ENCODE results near the gene GAB2.

The GAB2 gene

DNA sequence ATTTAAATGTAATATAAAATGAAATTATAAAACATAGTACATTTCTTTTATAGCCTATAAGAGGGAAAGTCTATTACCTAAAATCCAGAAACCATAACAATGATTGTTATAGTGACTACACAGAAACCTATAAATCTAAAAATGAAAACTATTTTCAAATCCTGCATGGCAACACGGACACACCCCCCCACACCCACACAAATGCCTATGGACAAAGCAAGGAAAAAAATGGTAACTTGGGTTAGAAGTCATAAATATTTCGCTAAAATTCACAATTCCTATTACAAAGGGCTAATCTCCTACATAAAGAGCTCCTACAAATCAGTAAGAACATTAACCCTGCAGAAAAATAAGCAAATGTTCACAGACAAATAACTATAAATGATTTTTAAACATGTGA, 56.4 kb downstream of the GAB2 start:
- TF ChIP-seq, protein P1, sequence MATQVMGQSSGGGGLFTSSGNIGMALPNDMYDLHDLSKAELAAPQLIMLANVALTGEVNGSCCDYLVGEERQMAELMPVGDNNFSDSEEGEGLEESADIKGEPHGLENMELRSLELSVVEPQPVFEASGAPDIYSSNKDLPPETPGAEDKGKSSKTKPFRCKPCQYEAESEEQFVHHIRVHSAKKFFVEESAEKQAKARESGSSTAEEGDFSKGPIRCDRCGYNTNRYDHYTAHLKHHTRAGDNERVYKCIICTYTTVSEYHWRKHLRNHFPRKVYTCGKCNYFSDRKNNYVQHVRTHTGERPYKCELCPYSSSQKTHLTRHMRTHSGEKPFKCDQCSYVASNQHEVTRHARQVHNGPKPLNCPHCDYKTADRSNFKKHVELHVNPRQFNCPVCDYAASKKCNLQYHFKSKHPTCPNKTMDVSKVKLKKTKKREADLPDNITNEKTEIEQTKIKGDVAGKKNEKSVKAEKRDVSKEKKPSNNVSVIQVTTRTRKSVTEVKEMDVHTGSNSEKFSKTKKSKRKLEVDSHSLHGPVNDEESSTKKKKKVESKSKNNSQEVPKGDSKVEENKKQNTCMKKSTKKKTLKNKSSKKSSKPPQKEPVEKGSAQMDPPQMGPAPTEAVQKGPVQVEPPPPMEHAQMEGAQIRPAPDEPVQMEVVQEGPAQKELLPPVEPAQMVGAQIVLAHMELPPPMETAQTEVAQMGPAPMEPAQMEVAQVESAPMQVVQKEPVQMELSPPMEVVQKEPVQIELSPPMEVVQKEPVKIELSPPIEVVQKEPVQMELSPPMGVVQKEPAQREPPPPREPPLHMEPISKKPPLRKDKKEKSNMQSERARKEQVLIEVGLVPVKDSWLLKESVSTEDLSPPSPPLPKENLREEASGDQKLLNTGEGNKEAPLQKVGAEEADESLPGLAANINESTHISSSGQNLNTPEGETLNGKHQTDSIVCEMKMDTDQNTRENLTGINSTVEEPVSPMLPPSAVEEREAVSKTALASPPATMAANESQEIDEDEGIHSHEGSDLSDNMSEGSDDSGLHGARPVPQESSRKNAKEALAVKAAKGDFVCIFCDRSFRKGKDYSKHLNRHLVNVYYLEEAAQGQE (IDR thresholded peaks at IDR 0.05; ENCODE audit: insufficient read depth in 1 of 2, low read depth in 2 of 2, low read length in 2 of 2): no peak
- TF ChIP-seq POLR2AphosphoS5 (IDR thresholded peaks at IDR 0.05; ENCODE audit: low read depth, low read length): no peak
- TF ChIP-seq TAF1 (IDR thresholded peaks at IDR 0.05; ENCODE audit: borderline replicate concordance, insufficient read depth, low read length): no peak
- TF ChIP-seq SIN3A (IDR thresholded peaks at IDR 0.05; ENCODE audit: borderline replicate concordance, insufficient read depth, low read length): no peak
- TF ChIP-seq FOXP2 (optimal IDR thresholded peaks at IDR 0.05; ENCODE audit: borderline replicate concordance, extremely low read depth, extremely low read length, insufficient read depth): no peak

DNA sequence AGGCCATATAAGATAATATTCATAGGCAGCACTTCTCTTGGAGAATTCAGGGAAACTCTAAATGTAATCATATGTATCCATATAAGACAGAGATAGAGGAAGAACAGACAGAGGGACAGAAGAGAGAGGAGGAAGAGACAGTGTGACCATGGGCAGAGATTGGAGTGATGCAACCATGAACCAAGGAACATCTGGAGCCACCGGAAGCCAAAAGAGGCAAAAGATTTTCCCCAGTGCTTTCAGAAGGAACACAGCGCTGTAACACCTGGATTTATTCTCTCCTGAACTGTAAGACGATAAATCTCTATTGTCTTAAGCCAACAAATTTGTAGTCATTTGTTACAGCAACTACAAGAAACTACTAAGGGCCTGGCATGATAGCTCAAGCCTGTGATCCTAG, 57.7 kb downstream of the GAB2 start:
- TF ChIP-seq SIN3A (IDR thresholded peaks at IDR 0.05; ENCODE audit: borderline replicate concordance, insufficient read depth, low read length) (no peak), FOXP2 (optimal IDR thresholded peaks at IDR 0.05; ENCODE audit: borderline replicate concordance, extremely low read depth, extremely low read length, insufficient read depth) (no peak), TAF1 (IDR thresholded peaks at IDR 0.05; ENCODE audit: borderline replicate concordance, insufficient read depth, low read length) (no peak), POLR2AphosphoS5 (IDR thresholded peaks at IDR 0.05; ENCODE audit: low read depth, low read length) (no peak)
- TF ChIP-seq, protein P1 (IDR thresholded peaks at IDR 0.05; ENCODE audit: insufficient read depth in 1 of 2, low read depth in 2 of 2, low read length in 2 of 2): no peak

DNA sequence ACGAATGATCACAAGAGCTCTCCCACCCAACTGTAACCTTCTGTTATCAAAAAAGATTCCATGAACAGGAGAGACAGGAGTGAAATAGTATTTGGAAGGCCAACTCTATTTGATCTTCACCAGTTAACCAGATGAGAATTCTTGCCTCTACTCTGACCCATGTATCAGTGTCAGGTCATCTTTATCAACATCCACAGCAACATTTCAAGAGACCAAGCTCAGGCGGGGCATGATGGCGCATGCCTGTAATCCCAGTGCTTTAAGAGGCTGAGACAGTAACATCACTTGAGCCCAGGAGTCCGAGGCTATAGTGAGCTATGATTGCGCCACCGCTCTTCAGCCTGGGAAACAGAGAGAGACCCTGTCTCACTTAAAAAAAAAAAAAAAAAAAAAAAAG, 62.3 kb downstream of the GAB2 start:
- no peak for TF ChIP-seq SIN3A (IDR thresholded peaks at IDR 0.05; ENCODE audit: borderline replicate concordance, insufficient read depth, low read length)
- TF ChIP-seq, protein P1 (IDR thresholded peaks at IDR 0.05; ENCODE audit: insufficient read depth in 1 of 2, low read depth in 2 of 2, low read length in 2 of 2): no peak
- TF ChIP-seq TAF1 (IDR thresholded peaks at IDR 0.05; ENCODE audit: borderline replicate concordance, insufficient read depth, low read length): no peak
- TF ChIP-seq POLR2AphosphoS5 (IDR thresholded peaks at IDR 0.05; ENCODE audit: low read depth, low read length): no peak
- no peak for TF ChIP-seq FOXP2 (optimal IDR thresholded peaks at IDR 0.05; ENCODE audit: borderline replicate concordance, extremely low read depth, extremely low read length, insufficient read depth)

DNA sequence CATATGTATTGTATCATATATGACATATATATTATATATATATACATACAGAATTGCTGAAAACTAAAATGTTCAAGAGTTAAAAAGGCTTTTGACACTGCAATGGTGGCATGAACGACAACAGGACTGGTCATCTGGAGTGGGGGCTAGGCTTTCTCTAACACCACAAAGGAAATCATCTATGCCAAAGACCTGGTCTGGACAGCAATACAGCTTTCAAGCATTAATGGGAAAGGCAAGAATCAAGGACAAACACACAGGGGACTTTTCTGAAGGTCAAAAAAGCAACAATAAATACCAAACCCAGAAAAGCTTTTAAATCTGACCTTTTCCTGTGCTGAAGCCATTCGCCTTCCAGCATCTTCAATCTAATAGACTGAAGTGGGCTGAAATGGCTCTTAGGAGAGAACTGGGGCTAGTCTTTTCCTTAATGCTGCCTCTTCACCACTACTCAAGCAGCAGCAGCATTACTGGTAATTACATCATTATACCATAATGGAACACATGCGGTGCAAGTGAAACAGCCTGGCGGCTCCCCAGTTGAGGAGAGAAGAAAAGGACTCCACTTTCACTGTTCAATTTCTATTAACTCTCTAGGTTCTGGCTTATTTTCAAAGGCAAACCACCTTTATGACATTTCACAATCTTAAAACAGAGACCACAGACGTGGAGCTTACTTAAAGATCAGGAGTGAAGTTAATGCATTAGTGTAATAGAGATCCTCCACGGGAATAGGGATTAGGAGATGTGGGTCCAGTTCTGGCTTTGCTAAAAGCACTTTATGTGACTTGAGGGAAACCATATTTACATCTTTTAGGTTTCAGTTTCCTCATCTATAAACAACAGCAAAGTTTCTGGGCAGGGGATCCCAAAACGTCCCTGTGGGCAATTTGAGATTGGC, 63.0 kb downstream of the GAB2 start:
- no peak for TF ChIP-seq TAF1 (IDR thresholded peaks at IDR 0.05; ENCODE audit: borderline replicate concordance, insufficient read depth, low read length)
- TF ChIP-seq SIN3A (IDR thresholded peaks at IDR 0.05; ENCODE audit: borderline replicate concordance, insufficient read depth, low read length): no peak
- TF ChIP-seq, protein P1 (IDR thresholded peaks at IDR 0.05; ENCODE audit: insufficient read depth in 1 of 2, low read depth in 2 of 2, low read length in 2 of 2): no peak
